AG20443 (cell line): ENCODE measurements around the gene CATSPER2.
"Not testable (repeated sequence)": the region's sequence is repeated elsewhere in the genome, so short reads cannot be mapped to it uniquely, and the experiment has no call there.

Experiments
- DNase-seq: peaks from one replicate; pipeline ENCODE4 v3.0.0; 2012; ENCODE audit warnings: low spot score, mixed read lengths

The CATSPER2 gene

GRCh38 chr15:43648649-43649429 is at the start of gene CATSPER2:
Gene CATSPER2, minus strand, starts transcription at chr15:43648844. Its CDS starts 783 bp downstream, at chr15:43648061.
- no peak for DNase-seq

GRCh38 chr15:43693148-43694022 is 44.7 kb upstream of the CATSPER2 start, which contains the start of gene CKMT1A:
Gene CKMT1A, plus strand, starts transcription at chr15:43693859. Its CDS starts 192 bp downstream, at chr15:43694051.
- not testable (repeated sequence) for DNase-seq

- DNase-seq, result not testable (repeated sequence)
These were observed 44.0 kb upstream of the CATSPER2 start for GRCh38 chr15:43692679-43693078.

- not testable (repeated sequence) for DNase-seq
These were observed 41.1 kb upstream of the CATSPER2 start for GRCh38 chr15:43689604-43690301.

- DNase-seq, result not testable (repeated sequence)
These were observed 25.5 kb upstream of the CATSPER2 start for GRCh38 chr15:43674175-43674574.

GRCh38 chr15:43666177-43666576 is 17.5 kb upstream of the CATSPER2 start:
- DNase-seq, result not testable (repeated sequence)

- DNase-seq, result not testable (repeated sequence)
These were observed 14.7 kb upstream of the CATSPER2 start for GRCh38 chr15:43663333-43663732.

GRCh38 chr15:43662293-43662692 is 13.6 kb upstream of the CATSPER2 start:
- DNase-seq, result not testable (repeated sequence)

GRCh38 chr15:43659727-43660126 is 11.1 kb upstream of the CATSPER2 start:
- DNase-seq, result not testable (repeated sequence)

GRCh38 chr15:43649430-43649926 is 834 bp upstream of the CATSPER2 start:
- not testable (repeated sequence) for DNase-seq

GRCh38 chr15:43638464-43639204 is 10.0 kb downstream of the CATSPER2 start:
- DNase-seq, result not testable (repeated sequence)

- not testable (repeated sequence) for DNase-seq
These were observed 21.7 kb downstream of the CATSPER2 start for GRCh38 chr15:43626937-43627336.

- DNase-seq, result peak; percentile 11
These were observed 23.5 kb downstream of the CATSPER2 start for GRCh38 chr15:43625106-43625505.

- DNase-seq, result not testable (repeated sequence)
These were observed 26.4 kb downstream of the CATSPER2 start for GRCh38 chr15:43622068-43622799.

GRCh38 chr15:43618700-43619099 is 29.9 kb downstream of the CATSPER2 start, which contains the start of gene STRC:
Gene STRC, minus strand, starts transcription at chr15:43618800. Its CDS starts 78 bp downstream, at chr15:43618722.
- not testable (repeated sequence) for DNase-seq

- DNase-seq, result not testable (repeated sequence)
These were observed 30.9 kb downstream of the CATSPER2 start for GRCh38 chr15:43617750-43618149.

- not testable (repeated sequence) for DNase-seq
These were observed 46.4 kb downstream of the CATSPER2 start for GRCh38 chr15:43602233-43602632.

- not testable (repeated sequence) for DNase-seq
These were observed 48.4 kb downstream of the CATSPER2 start for GRCh38 chr15:43600200-43600599.

- not testable (repeated sequence) for DNase-seq
These were observed 49.5 kb downstream of the CATSPER2 start for GRCh38 chr15:43599131-43599530.
